GM10266 (cell line): ENCODE measurements around the gene TRAT1.

ENCODE experiments used
- DNase-seq: peaks from one replicate; pipeline ENCODE4 v3.0.0; 2012; ENCODE audit errors: extremely low spot score
- CTCF ChIP-seq: IDR thresholded peaks from 2 replicates; pipeline ENCODE4 v1.5.1; 2012; ENCODE audit warnings: mild to moderate bottlenecking, low read depth; ENCODE audit not compliant: control insufficient read depth, insufficient read depth; ENCODE audit errors: missing control alignments

Gene TRAT1

GRCh38 chr3:108830991-108831614, 8.5 kb downstream of the TRAT1 start:
- no peak for DNase-seq
- TF ChIP-seq CTCF: no peak

GRCh38 chr3:108833611-108834010, 11.0 kb downstream of the TRAT1 start:
- DNase-seq: no peak
- TF ChIP-seq CTCF: no peak

DNA sequence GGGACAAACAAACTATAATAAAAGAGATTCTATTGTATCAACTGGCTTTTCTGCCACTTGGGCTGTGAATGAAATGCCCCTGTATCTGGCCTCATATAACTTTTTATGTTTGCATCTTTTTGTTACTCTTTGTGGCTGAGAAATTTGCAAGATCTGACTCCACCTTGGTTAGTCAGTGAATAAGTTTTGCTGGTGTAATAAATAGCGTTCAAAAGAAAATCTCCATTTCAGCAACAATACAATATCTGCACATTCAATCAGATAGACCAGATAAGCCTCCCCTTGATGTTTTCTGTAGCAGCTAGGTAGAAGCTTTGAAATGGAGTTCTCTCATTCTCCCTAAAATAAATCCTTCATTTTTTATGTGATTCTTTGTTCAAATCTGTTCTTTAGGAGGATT, 12.0 kb downstream of the TRAT1 start:
- no peak for TF ChIP-seq CTCF
- no peak for DNase-seq

- TF ChIP-seq CTCF: no peak
- DNase-seq: no peak
Observed at GRCh38 chr3:108835101-108835500, 12.5 kb downstream of the TRAT1 start.

DNA sequence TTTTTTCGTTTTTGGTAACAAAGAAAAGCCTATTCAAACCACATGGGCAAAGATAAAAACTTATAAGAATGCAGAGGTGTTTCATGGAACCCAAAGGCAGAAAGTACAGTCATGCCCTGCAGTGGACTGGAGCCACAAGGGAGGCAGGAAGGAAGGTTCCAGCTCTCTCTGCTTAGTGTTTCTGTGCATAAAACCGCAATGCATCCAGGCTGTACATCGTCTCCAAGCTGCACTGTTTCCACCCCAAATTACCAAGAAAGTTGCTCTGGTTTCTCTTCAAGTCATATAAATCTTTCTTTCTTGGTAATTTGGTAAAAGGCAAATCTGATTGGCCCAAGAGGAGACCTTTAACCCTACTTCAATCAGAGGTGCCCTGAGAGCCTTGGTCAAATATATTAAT, 15.8 kb downstream of the TRAT1 start:
- DNase-seq: no peak
- TF ChIP-seq CTCF: no peak

GRCh38 chr3:108845709-108846293, 23.2 kb downstream of the TRAT1 start:
- DNase-seq: no peak
- no peak for TF ChIP-seq CTCF

DNA sequence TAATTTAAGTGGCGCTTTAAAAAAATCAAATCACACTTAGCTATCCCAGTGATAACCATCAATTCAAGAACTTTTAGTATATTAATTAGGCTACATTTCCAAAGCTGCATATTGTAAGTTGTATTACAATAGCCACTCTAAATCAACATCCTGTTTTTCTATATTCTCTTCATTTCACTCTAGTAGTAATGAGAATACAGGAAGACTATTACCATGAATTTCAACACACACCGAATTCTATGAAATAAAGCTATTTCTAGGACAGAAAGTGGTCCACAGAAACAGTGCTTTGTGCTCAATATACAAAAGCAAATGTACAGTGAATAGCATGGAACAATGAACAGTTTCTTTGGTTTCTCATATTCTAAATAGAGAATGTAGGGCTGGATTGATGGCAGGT, 24.6 kb downstream of the TRAT1 start:
- no peak for DNase-seq
- no peak for TF ChIP-seq CTCF
